ENCODE measurements around the gene INSYN2B. TPM values are rescaled to one million over a fixed set of nuclear protein-coding genes. Genes with fewer than 3 reads are reported as not detected.

INSYN2B gene
- total and polyA plus RNA-seq, 2 of the 8 experiments (the other 6 are each of a cell fraction or from before 2014, with no cell fraction given): not detected

GRCh38 chr5:169914766-169915165, 65.5 kb downstream of the INSYN2B start:
- Histone ChIP-seq H3K23ac (ENCODE audit: insufficient read length) (no peak overlapping the region), H4K91ac (replicated peaks; ENCODE audit: insufficient read length, low read length) (no peak overlapping the region), H3K36me3 (ENCODE audit: control insufficient read depth in 2 of 4, insufficient read depth in 4 of 4, low read length in 3 of 4) (no peaks in the 10 kb centered on the region), H3K23me2 (ENCODE audit: low read depth, low read length) (no peaks in the 10 kb centered on the region; the same call in 1 of the 2 replicates), H2BK120ac (replicated peaks; ENCODE audit: low read depth, low read length) (no peak overlapping the region), H3K4ac (replicated peaks; ENCODE audit: insufficient read length, low read depth, low read length) (no peak overlapping the region), H3K56ac (replicated peaks; ENCODE audit: insufficient read length, low read depth, low read length) (no peak overlapping the region), H2BK20ac (ENCODE audit: low read length) (no peak overlapping the region), H2BK5ac (ENCODE audit: low read depth, low read length) (no peak overlapping the region), H3K27me3 (replicated peaks in 1 of 4; ENCODE audit: control insufficient read depth in 3 of 4, extremely low read depth in 1 of 4, insufficient read depth in 3 of 4, low read length in 3 of 4) (no peaks in the 10 kb centered on the region), H4K8ac (ENCODE audit: extremely low read depth, insufficient read depth, low read length) (no peak overlapping the region), H2AK5ac (ENCODE audit: low read depth, low read length) (no peak overlapping the region), H3K4me1 (replicated peaks in 1 of 4; ENCODE audit: control insufficient read depth in 3 of 4, insufficient read depth in 4 of 4, low read length in 3 of 4) (no peaks in the 10 kb centered on the region), H2BK15ac (ENCODE audit: low read length) (no peak overlapping the region), H2AFZ (ENCODE audit: low read length) (no peak overlapping the region), H3K4me3 (ENCODE audit: extremely low read depth in 1 of 4, insufficient read depth in 2 of 4, low read depth in 3 of 4, low read length in 4 of 4) (no peak overlapping the region), H2BK12ac (ENCODE audit: low read depth, low read length) (no peak overlapping the region), H3K14ac (ENCODE audit: insufficient read length) (no peak overlapping the region), H4K20me1 (replicated peaks in 1 of 2; ENCODE audit: control insufficient read depth in 1 of 2, insufficient read depth in 2 of 2, low read length in 2 of 2) (no peaks in the 10 kb centered on the region), H3K9me3 (ENCODE audit: insufficient read depth in 2 of 2, low read depth in 1 of 2, low read length in 1 of 2) (no peaks in the 10 kb centered on the region), H4K5ac (ENCODE audit: insufficient read length, low read depth, low read length) (no peak overlapping the region), H3K79me2 (ENCODE audit: control insufficient read depth in 1 of 2, insufficient read depth in 2 of 2, low read length in 2 of 2) (no peaks in the 10 kb centered on the region), H3K4me2 (ENCODE audit: insufficient read depth in 1 of 2, low read depth in 2 of 2, low read length in 2 of 2) (no peak overlapping the region), H3K79me1 (ENCODE audit: low read depth, low read length) (no peaks in the 10 kb centered on the region), H3K9ac (replicated peaks in 1 of 4; ENCODE audit: extremely low read depth in 1 of 4, low read depth in 3 of 4, low read length in 3 of 4) (no peak overlapping the region), H3K27ac (ENCODE audit: low read depth, low read length) (no peak overlapping the region), H3K18ac (ENCODE audit: extremely low read depth, low read length) (no peak overlapping the region)
- WGBS, 2 experiments (ENCODE audit: extremely low coverage in 1 of 2, insufficient coverage in 1 of 2, insufficient read length in 1 of 2, insufficient replicate concordance in 2 of 2, low coverage in 1 of 2, low lambda C conversion rate in 2 of 2, missing lambda C conversion rate in 1 of 2): 80% methylated on average over 2 of the region's 2 CpGs; no CpG with 5 or more reads in 1 of the 2 experiments
- TF ChIP-seq SAP30 (IDR thresholded peaks at IDR 0.05; ENCODE audit: insufficient read depth, insufficient replicate concordance, low read length) (no peak), SIN3A (conservative IDR thresholded peaks at IDR 0.05 in 1 of 2, IDR thresholded peaks at IDR 0.05 in 1 of 2; ENCODE audit: low read depth in 1 of 2, low read length in 2 of 2) (no peak), YY1 (IDR thresholded peaks at IDR 0.05; ENCODE audit: low read depth, low read length) (no peak), BACH1 (IDR thresholded peaks at IDR 0.05; ENCODE audit: low read length) (no peak), CBX5 (IDR thresholded peaks at IDR 0.05; ENCODE audit: low read depth, low read length) (no peak), KDM4A (IDR thresholded peaks at IDR 0.05; ENCODE audit: low read depth, low read length, severe bottlenecking) (no peak), SIRT6 (IDR thresholded peaks at IDR 0.05; ENCODE audit: low read length) (no peak), CTCF (IDR thresholded peaks at IDR 0.05; ENCODE audit: control extremely low read depth in 1 of 3, insufficient read depth in 1 of 3, low read depth in 1 of 3, low read length in 3 of 3) (no peak), CHD2 (IDR thresholded peaks at IDR 0.05; ENCODE audit: low read length) (no peak)
- TF ChIP-seq, protein P1, sequence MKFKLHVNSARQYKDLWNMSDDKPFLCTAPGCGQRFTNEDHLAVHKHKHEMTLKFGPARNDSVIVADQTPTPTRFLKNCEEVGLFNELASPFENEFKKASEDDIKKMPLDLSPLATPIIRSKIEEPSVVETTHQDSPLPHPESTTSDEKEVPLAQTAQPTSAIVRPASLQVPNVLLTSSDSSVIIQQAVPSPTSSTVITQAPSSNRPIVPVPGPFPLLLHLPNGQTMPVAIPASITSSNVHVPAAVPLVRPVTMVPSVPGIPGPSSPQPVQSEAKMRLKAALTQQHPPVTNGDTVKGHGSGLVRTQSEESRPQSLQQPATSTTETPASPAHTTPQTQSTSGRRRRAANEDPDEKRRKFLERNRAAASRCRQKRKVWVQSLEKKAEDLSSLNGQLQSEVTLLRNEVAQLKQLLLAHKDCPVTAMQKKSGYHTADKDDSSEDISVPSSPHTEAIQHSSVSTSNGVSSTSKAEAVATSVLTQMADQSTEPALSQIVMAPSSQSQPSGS (IDR thresholded peaks at IDR 0.05; ENCODE audit: low read length): no peak
- POLR2A ChIA-PET (ENCODE audit: partially characterized antibody): no interaction called here
- CTCF ChIA-PET (ENCODE audit: partially characterized antibody): no interaction called here
- FAIRE-seq (no peak), DNase-seq (ENCODE audit: low read depth in 1 of 2, low spot score in 2 of 2) (no peak)
